NCI-H774 (cell line): ENCODE measurements around the gene ADGRD1.

Experiments used
- DNase-seq: peaks from one replicate; lab custom pipeline; 2025; lab: John Stamatoyannopoulos, UW

The ADGRD1 gene

DNA sequence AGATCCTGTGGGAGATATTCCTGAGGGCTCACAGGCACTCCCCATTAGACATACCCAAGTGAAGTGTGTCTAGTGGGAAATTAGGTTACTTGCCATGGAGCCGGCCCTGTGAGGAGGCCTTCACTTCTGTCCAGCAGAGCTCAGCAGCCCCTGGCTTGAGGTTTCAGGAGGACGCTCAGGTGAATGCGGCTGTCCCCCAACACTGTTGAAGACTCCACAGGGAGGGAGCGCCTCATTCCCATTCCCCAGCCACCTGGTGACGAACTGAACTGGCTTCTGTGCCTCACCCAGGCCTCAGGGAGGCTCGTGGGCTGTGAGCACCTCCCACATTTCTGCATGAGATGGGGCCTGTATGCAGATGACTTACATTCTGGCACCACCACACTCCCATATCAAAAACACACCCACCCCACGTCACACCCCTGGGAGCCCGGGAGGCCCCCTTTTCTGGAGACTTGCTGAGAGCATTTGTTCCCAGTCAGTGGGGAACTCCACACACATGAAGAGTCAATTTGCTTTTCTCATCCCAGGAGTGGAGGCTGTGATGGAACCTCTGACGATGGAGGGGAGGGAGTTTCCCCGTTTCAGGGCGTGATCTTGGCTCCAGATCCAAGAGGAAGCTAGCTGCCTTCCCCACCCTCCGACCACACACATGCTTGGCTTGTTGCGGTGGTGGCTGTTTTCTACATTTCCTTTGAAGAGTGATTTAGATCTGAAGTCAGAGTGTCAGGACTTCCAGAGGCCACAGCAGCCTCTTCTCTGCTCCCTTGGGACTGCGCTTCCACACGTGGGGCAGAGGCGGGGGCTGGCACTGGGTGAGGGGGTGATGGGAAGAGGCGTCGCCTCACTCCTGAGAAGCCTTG lies 120.7 kb downstream of the ADGRD1 start:
- DNase-seq = no peak

DNA sequence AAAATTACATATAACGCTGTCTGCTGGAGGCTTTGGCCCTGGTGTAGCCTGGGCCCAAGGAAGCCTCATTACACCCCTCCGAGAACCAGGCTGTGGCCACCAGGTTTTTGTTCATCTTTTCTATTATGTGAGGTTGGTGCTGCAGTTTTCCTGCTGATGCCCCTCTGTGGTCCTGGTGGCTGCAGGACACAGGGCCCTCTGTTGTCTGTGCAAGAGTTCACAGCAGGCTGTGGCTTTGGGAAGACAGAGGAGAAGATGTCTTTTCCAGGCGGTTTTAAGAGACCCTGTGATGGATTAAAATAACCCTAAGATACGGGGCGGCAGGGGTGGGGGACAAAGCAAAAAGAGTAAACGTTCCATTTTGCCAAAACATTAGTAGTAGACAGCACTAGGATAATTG lies 121.5 kb downstream of the ADGRD1 start:
- DNase-seq = no peak

DNA sequence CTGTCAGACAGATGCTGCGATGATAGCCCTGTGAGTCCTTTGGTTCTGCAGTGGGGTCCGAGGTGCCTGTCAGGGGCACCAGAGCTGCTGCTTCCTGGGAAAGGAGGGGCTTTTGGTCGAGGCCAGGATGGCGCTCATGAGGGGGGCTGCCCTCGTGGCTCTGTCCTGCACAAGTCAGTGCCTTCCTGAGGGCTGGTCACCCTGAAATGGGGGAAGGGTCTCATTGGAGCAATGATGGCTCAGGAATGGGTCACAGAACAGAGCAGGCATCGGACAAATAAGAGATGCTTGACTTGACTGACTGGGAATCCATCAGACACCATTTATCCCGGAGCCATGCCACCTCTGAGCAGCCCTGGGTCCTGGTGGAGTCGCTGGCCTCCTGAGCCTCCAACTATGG lies 121.9 kb downstream of the ADGRD1 start:
- no peak for DNase-seq

DNA sequence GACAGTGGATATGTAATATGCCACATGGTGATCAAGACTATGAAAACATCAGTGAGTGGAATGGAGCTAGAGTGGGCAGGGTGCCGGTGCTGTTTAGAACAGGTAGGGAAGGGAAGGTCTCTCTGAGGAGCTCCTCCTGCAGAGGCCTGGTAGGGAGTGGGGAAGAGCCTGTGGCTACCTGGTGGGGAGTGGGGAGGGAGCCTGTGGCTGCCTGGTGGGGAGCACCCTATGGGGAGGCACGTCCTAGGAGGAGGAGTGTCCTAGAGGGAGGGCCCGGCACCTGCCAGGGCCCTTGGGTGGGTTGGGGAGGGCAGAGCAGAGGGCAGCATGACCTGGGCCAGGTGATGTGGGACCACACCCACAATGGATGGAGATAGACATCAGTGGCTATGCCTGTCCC lies 122.6 kb downstream of the ADGRD1 start:
- DNase-seq = no peak

DNA sequence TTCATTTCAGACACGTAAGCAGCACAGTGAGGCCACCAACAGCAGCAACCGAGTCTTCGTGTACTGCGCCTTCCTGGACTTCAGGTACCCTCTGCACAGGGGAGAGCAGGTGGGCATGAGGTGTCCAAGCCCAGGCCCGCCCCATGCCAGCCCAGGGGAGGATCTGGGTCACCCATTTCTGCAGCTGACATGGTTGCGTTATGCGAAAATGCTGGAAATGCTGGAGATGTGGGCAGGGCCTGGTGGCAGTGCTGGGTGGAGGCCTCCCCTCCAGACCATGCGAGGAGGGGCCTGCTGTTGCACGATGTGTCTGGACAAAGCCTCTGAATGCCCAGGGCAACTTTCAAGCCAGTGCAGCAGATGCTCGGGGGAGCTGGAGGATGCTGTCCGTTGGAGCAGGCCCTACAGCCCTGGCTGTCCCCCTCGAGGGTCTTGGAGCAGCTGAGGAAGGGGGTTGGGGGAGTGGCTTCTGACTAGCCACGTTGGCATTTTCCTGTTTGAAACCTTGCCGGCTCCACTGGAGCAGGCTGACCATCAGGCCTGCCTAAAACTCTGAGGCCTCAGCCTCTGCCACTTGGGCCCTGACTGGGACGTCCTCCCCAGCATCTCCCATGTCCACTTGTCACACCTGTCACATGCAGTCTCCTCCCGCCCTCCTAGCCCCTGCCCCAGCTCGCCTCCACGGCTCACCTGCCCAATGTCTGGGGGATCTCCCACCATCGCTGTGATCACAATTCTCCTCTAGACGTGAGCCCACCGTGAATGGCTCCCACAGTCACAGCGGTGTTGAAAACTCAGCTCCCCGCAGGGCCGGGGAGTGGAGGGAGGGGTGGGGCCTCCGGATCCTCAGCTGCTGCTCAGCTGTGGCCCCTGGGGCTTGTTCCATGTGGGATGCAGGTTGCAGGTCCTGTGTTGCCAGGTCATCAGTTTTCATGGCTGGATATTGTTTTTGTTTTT lies 123.4 kb downstream of the ADGRD1 start:
- no peak for DNase-seq

DNA sequence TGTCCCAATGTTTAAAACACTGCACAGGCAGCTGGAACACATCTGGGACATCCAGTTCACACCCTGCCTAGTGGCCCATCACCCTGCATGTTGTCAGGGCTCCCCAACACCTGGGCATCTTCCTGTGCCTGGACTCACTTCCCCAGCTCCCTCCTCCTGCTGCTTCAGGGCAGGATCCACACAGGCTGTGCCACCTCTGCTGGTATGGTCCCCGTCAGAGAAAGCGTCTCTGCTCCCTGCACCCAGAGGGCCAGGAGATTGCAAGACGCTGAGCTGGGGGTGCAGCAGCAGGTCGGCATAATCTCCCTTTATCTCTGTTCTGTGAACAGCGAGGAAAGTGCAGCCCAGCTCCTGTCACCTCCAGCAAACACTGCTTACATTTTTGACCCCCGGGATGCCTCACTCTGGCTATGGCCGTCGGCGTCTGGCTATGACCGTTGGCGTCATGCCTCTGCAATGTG lies 124.3 kb downstream of the ADGRD1 start:
- no peak for DNase-seq

DNA sequence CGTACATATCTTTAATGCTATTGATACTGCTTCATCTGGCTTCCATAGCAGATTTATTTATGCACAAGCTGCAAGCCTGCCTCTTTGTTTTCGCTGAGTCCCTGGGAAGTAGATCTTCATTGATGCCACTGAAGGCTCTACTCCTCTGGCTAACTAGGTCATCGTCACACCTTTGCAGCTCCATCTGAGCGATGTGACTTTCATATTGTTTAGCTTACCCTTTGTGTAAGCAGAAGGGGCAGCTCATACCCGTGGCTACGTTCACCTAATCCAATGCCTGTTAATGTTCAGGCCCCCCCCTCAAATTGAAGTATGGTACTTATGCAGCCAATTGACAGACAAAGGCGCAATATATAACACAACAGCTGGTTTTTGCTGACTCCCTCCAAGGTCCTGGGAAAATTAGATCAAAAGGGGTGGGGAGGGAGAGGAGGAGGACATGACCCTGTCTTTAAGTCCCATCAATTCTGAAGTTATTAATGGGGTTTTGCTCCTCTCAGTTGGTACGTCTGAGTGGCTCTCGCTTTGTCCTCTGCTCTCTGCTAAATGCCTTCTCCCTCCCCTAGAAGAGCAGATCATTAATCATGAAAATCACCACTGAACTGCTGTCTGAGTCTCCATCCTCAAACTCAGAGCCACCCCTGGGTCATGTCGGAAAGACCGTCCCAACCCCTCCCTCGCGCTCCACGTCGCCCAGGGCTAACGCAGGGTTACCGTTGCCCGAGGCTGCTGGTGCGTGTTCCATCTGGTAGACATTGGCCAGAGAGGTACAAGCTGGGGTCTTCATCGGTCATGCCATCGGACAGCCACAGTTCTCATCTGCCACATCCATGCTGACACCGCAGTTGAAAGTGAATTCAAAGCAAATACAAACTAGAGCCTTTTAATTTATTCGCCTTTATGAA lies 128.8 kb downstream of the ADGRD1 start:
- no peak for DNase-seq

DNA sequence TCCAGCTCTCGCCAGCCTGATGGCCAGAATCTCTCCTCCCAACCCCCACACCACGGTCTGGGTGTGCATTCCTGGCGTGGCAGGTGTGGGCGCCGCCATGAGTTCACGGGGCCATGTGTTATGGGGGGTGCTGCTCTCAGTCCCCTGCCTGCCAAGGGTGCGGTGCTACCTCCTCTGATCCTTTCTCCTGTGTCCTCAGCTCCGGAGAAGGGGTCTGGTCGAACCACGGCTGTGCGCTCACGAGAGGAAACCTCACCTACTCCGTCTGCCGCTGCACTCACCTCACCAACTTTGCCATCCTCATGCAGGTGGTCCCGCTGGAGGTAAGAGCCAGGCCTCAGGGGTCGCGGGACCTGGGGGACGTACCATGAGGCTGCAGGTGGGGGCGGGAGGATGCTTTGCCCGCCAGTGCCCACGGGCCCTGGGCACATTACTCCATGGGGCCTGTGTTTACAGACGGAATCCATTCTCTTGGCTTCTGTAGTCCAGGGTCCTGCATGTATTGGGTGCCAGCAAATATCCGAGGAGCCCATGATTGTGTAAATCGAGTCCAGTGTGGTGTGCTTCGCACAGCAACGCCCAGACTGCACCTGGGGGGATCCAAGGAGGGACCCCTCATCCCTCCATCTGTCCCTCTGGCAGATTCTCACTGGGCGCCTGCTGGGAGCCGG lies 130.8 kb downstream of the ADGRD1 start:
- no peak for DNase-seq

DNA sequence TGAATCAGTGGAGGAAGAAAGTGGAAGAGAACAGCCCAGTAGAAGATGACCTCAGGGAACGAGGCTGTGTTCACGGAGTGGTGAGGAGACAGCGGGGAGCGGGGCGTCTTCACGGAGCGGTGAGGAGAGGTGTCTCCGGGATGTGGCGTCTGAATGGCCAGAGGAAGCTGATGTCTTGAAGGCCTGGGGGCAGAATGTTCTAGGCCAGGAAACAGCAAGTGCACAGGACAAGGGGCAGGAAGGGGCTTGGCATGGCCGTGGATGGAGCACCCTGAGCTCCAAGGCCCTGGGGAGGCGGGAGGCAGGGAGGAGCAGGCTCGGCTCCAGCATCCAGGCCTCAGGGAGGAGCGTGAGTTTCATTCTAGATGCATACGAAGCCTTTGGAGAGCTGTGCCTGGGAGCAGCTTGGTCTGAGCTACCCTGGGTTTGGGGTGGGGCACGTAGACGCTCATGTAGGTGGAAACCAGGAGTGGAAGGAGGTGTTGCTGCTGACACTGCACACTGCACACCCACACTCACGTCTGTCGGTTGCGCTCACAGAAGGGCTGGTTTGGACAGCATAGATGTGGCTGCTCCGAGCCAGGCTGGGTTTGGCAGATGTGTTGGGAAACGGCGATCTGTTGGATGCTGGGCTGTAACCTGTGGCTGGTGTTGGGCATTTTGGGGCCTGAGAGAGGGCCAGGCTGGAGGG lies 131.6 kb downstream of the ADGRD1 start:
- DNase-seq = no peak

DNA sequence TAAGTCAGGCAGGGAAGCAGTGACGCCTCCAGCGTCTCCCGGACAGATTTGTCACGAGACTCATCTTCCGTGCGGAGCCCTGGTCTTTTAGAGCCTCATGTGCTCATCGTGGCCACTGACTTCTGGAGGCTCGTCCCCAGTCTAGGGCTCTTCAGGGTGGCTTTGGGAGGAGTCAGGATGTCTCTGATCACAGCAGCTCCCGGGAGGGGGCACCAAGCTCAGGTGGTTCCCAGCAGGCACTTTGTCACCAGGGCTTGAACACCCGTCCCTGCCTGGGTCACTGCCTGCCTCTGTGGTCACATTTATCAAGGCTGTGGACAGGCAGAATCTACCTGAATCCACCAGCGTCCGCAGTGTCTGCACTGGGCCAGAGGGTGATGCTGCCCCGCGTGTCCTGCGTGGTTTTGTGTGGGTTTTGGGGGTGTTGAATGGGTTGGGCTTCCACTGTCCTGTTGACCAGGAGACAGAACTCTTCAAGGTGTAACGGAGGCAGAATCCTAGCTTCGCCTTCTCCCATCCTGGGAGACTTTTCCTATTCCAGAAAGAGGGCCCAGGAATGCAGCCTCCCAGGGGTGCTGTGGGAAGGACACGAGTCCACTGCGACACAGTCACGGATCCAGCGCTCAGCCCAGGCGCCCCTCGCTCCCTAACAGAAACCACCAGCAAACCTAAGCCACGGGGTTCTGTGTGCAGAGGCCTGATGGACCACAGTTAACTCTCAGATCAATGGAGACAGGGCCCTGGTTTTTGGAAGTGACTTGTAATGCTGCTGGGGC lies 132.3 kb downstream of the ADGRD1 start:
- DNase-seq = no peak

DNA sequence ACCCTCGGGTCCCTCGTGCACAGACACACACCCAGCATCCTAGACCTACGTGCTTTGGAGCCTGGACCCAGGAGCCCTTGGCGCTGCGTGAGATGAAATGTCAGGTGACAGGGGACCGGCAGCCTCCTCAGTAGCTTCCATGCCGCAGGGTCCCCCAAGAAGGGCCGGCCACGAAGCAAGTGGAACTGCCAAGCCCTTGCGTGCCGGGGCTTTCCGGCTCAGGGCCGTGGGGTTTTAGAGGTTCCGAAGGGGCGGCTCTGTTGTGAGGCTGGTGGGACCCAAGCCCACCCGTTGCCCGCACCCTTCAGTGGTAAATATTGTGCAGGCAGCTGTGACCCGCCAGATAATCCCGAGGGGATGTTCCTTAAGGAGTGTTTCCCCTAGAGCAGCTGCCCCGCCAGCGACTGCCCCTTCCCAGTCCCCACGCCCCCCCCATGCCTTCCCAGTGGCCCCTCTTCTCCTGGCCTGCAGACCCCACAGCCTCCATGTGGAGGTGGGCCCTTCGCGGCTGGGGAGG lies 133.7 kb downstream of the ADGRD1 start:
- no peak for DNase-seq

DNA sequence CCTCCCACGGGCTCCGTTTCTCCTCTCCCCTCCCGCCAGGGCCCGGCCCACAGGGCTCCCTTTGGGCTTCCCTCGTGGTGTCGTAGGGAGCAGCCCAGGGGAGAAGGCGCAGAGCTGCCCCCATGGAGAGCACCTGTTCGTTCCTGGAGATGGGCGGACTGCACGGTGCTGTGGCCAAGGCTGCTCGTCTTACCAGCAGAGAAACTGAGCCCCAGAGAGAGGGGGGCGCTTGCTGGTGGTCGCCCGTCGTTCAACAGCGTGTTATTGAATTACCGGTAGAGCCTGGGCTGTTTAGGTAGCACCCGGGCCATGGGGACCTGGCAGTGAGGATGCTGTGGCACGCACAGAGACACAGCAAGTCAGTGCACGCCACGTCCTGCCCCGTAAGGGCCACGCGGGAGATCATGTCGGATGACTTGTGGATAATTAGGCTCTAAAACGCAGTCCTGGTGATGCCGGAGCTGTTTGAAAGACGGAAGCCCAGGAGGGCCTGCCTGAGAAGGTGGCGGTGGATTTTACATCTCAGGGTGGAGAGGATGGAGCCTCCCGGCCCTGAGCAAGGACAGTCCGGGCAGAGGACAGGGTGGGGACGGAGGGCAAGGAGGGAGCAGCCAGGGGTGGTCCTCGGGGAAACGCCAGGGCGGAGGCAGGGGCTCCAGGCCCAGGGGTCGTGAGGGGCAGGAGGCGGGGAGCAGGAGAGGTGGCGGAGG lies 134.4 kb downstream of the ADGRD1 start:
- DNase-seq = no peak

DNA sequence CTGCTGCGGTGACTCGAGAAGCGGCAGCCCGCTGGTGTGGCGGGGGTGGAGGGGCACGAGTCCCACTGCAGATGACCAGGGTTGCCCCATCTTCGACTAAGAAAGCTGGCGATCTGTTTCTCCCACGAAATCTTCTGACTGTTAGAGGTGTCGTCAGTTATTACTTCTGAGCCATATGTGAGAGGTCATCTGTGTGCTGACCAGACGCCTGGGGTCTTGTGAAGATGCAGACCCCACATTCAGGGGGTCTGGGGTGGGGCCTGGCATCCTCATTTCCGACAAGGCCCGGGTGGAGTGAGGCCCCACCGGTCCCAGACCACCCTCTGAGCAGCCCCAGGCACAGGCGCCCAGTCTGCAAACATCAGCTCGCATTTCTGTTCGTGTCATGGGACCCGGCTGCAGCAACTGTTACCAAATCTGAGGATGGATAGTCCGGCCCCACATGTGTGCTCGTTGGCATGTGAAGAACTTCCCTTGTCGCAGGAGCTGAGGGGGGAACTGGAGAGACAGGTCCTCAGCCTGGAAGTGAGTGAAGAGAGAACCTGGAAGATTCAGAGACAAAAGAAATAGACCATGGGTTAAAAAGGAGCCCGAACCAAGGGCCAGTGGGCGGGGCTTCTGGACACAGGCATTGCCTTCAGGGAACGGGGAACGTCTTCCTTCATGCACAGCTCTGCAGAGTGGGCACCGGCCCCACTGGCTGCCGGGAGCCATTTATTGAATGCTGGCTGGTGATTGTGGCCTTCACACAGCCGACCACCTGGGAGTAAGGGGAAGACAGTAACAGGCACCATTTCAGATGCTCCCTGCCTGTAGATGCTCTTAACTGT lies 135.2 kb downstream of the ADGRD1 start:
- no peak for DNase-seq

DNA sequence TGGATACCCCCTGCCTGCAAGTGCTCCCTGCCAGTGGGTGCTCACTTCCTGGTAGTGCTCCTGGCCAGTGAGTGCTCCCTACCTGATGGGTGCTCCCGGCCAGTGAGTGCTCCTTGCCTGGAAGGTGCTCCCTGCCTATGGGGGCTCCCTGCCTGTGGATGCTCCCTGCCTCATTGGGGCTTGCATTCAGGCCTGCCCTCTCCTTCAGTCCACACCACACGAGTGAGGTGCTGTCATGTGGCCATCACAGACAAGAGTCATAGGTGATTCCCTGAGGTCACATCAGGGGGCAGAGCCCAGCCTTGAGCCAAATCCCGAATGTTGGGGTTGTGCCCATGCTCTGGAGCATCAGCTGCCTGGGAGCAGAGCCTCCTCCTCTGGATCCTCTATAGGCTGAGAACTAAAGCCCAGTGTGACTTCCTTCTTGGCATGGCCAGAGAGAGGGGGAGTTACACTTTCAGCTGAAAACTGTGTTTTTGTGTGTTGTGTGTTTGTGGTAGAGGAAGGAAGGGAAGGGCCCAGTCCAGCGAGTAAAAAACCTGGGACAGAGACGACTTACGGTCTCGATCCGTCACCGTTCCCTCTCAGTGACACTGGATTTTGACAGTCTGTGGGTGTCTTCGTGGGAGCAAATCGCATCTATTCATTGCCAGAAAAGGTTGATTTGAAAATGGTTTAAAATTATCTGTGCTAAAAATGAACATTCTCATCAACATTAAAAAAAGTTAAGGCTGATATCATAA lies 136.0 kb downstream of the ADGRD1 start:
- no peak for DNase-seq

DNA sequence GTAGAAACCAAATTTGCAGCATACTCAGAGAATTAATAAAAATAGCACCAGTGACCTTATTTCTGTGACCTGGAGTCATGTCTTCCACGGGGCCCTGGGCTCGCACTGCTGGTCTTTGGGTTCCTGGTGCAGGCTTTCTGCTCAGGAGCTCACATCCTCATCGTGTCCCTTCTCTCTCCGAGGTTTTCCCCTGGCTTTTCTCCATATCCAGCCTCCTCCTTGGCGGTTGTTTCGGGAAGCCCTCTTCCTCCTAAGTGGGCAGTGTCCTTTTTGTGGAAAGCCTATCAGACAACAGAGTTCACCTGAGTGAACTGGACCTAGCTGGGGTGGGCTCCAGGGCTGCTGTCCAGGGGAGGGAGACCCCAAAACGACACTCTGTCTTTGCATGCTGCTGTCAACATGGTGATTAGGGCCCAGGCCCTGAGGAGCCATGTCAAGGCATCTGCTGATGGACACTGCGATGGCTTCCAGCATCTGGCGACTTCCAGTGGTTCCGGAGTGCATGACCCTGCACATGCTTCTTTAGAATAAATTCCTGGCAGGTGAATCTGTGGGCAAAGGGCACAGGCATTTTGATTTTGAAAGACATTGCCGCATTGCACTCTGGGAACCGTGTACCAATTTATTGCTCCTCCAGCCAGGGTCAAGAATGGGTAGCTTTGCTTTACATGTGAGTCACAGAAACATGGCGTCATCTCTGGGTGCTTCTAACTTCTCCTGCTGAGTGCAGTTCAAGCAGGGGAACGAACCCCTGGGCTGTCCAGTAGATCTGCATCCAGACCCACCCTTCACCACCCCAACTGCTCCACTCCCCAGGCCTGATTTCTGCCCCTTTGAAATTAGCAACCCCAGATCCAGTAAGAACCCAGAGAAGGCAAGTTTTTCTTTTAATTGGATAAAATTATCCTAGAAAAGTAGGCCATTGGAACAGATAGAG lies 136.8 kb downstream of the ADGRD1 start:
- DNase-seq = no peak

DNA sequence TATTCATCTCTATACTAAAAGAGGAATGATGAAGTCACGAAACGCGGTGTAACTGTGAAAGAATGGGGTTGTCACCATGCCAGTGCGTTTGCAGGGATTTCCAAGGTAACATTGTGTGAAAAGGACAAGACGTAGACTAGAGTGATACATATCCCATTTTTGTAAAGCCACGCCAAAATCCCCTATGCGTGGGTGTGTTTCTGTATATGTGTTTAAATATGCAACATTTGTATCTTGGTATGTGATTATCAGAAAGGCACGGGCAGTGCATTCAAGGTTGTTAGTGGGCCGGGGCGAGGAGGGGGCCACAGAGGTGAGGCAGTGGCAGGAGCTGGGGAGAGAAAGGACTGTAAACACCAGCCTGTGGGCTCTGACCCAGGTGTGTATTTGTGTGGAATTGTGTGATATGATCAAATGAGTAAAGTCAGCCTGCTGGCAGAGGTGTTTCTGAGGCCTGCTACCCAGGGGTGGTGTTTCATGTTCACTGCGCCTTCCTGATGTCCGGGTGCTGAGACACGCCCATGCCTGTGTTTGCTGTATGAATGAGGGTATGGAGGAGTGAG lies 137.8 kb downstream of the ADGRD1 start:
- no peak for DNase-seq
